Neural cell (in vitro differentiated cells): ENCODE results near the gene MLKL. TPM values are rescaled to one million over a fixed set of nuclear protein-coding genes. Genes with fewer than 3 reads are reported as not detected.

Experiments used
- H2AFZ ChIP-seq: fragments of 200-600, 300-800 bp; sonication (generic), shearing (Covaris generic); 2 replicates; pipeline ENCODE4 v1.6.0; 2014; ENCODE audit warnings: low read depth, mild to moderate bottlenecking, antibody characterized with exemption, low read length, moderate library complexity
- H3F3A ChIP-seq: fragments of 200-600 bp; shearing (Covaris generic); 2 replicates; pipeline ENCODE4 v1.6.1; 2016; ENCODE audit warnings: mild to moderate bottlenecking, moderate library complexity, mixed read lengths, antibody characterized with exemption, low read length; ENCODE audit not compliant: insufficient read depth, poor library complexity, severe bottlenecking
- H3K27ac ChIP-seq: fragments of 200-600, 300-800 bp; sonication (generic), shearing (Covaris generic); 2 replicates; pipeline ENCODE4 v1.5.1; 2014; ENCODE audit warnings: mild to moderate bottlenecking, low read length, moderate library complexity
- H3K27me3 ChIP-seq: fragments of 300-800, 200-600 bp; sonication (generic), shearing (Covaris generic); 2 replicates; pipeline ENCODE4 v1.6.0; 2014; ENCODE audit warnings: mild to moderate bottlenecking, low read depth, low read length, moderate library complexity; ENCODE audit not compliant: insufficient read depth
- H3K36me3 ChIP-seq: fragments of 300-800, 200-600 bp; sonication (generic), shearing (Covaris generic); 2 replicates; pipeline ENCODE4 v1.5.1; 2014; ENCODE audit warnings: mild to moderate bottlenecking, antibody characterized with exemption, low read length, moderate library complexity; ENCODE audit not compliant: insufficient read depth
- H3K4me2 ChIP-seq: fragments of 300-800, 200-600 bp; sonication (generic), shearing (Covaris generic); 2 replicates; pipeline ENCODE4 v1.6.0; 2014; ENCODE audit warnings: mild to moderate bottlenecking, low read length
- H3K4me3 ChIP-seq: fragments of 300-800, 200-600 bp; sonication (generic), shearing (Covaris generic); 2 replicates; pipeline ENCODE4 v1.5.1; 2014; ENCODE audit warnings: mild to moderate bottlenecking, low read length, moderate library complexity
- H3K79me2 ChIP-seq: fragments of 200-600 bp; shearing (Covaris generic); replicated peaks from 2 replicates; pipeline ENCODE4 v1.6.0; 2014; ENCODE audit warnings: mild to moderate bottlenecking, low read length, moderate library complexity; ENCODE audit not compliant: insufficient read depth
- H3K9ac ChIP-seq: fragments of 300-800, 200-600 bp; sonication (generic), shearing (Covaris generic); 2 replicates; pipeline ENCODE4 v1.6.1; 2016; ENCODE audit warnings: mild to moderate bottlenecking, low read length, mixed read lengths
- H3K9me2 ChIP-seq: fragments of 200-600 bp; shearing (Covaris generic); 2 replicates; pipeline ENCODE4 v1.6.1; 2016; ENCODE audit warnings: mild to moderate bottlenecking, low read length, mixed read lengths; ENCODE audit not compliant: insufficient read depth
- H3K9me3 ChIP-seq: fragments of 200-600, 300-800 bp; sonication (generic), shearing (Covaris generic); 2 replicates; pipeline ENCODE4 v1.6.1; 2016; ENCODE audit warnings: mild to moderate bottlenecking, mixed run types, low read length, moderate library complexity, mixed read lengths
- H4K20me1 ChIP-seq: fragments of 200-600 bp; shearing (Covaris generic); 2 replicates; pipeline ENCODE4 v1.6.1; 2016; ENCODE audit warnings: mild to moderate bottlenecking, mixed run types; ENCODE audit not compliant: insufficient read depth
- CTCF ChIP-seq: fragments of 450-650 bp; IDR thresholded peaks from 2 replicates; pipeline ENCODE4 v1.5.1; 2014; ENCODE audit warnings: antibody characterized with exemption, mild to moderate bottlenecking, moderate library complexity; ENCODE audit not compliant: poor library complexity, severe bottlenecking
- EP300 ChIP-seq: fragments of 450-650 bp; conservative IDR thresholded peaks from 2 replicates; pipeline ENCODE4 v1.6.1; 2014; ENCODE audit warnings: antibody characterized with exemption, mild to moderate bottlenecking, moderate library complexity; ENCODE audit not compliant: poor library complexity, severe bottlenecking
- EZH2 ChIP-seq: fragments of 200-600, 300-800 bp; shearing (Covaris generic), sonication (generic); IDR thresholded peaks from 2 replicates; pipeline ENCODE4 v1.6.1; 2014; ENCODE audit warnings: antibody characterized with exemption, low read length, borderline replicate concordance, mild to moderate bottlenecking; ENCODE audit not compliant: insufficient read depth, poor library complexity, severe bottlenecking
- MXI1 ChIP-seq: fragments of 450-650 bp; conservative IDR thresholded peaks from 2 replicates; pipeline ENCODE4 v1.6.1; 2014; ENCODE audit warnings: antibody characterized with exemption, mild to moderate bottlenecking; ENCODE audit not compliant: poor library complexity, severe bottlenecking
- POLR2AphosphoS5 ChIP-seq: IDR thresholded peaks from 2 replicates; pipeline ENCODE4 v1.6.1; 2012
- REST ChIP-seq: IDR thresholded peaks from 2 replicates; pipeline ENCODE4 v1.6.1; 2012; ENCODE audit warnings: borderline replicate concordance
- SMC3 ChIP-seq: fragments of 450-650 bp; conservative IDR thresholded peaks from 2 replicates; pipeline ENCODE4 v1.6.1; 2014; ENCODE audit warnings: antibody characterized with exemption, mild to moderate bottlenecking, moderate library complexity; ENCODE audit not compliant: poor library complexity
- TAF1 ChIP-seq: IDR thresholded peaks from 2 replicates; pipeline ENCODE4 v1.6.1; 2012; ENCODE audit warnings: low read depth
- polyA plus RNA-seq: library from polyadenylated mRNA; depleted of rRNA; stranded (reverse); fragments of >200 nt; gene quantifications from 2 replicates; pipeline ENCODE4 v1.2.3, GENCODE V29; 2014

The MLKL gene
- polyA plus RNA-seq, 1 donor from 2014 or later = not detected

GRCh38 chr16:74718741-74719610 lies 18.3 kb upstream of the MLKL start:
- Histone ChIP-seq H3K4me3 (no peak overlapping the region), H3K9me3 (peaks cover 3% of the 10 kb centered on the region), H3K36me3 (no peaks in the 10 kb centered on the region), H3F3A (no peaks in the 10 kb centered on the region), H3K27me3 (no peaks in the 10 kb centered on the region), H3K27ac (no peak overlapping the region), H3K9ac (no peak overlapping the region), H2AFZ (no peak overlapping the region), H3K79me2 (no peaks in the 10 kb centered on the region), H4K20me1 (no peaks in the 10 kb centered on the region), H3K4me2 (no peak overlapping the region), H3K9me2 (no peaks in the 10 kb centered on the region)
- TF ChIP-seq EP300 (no peak), SMC3 (no peak), MXI1 (no peak)

- no peak overlapping the region for H3K27ac ChIP-seq
Measured at GRCh38 chr16:74718140-74718539, 17.5 kb upstream of the MLKL start.

More at GRCh38 chr16:74718140-74718539, 17.5 kb upstream of the MLKL start:
- no peaks in the 10 kb centered on the region for H3K79me2 ChIP-seq
- no peaks in the 10 kb centered on the region for H3K36me3 ChIP-seq
- TF ChIP-seq CTCF = no peak
- TF ChIP-seq TAF1 = no peak
- no peak for TF ChIP-seq POLR2AphosphoS5
- TF ChIP-seq SMC3 = no peak
- TF ChIP-seq EZH2 = no peak
- TF ChIP-seq REST = no peak
- no peak overlapping the region for H2AFZ ChIP-seq
- H3F3A ChIP-seq = no peaks in the 10 kb centered on the region
- H3K4me2 ChIP-seq = no peak overlapping the region
- H4K20me1 ChIP-seq = no peaks in the 10 kb centered on the region
- peaks cover 3% of the 10 kb centered on the region for H3K9me3 ChIP-seq
- no peak overlapping the region for H3K4me3 ChIP-seq
- no peaks in the 10 kb centered on the region for H3K27me3 ChIP-seq
- no peaks in the 10 kb centered on the region for H3K9me2 ChIP-seq
- no peak overlapping the region for H3K9ac ChIP-seq
